K562 (cell line): ENCODE measurements around the gene RDH13. TPM values are rescaled to one million over a fixed set of nuclear protein-coding genes. Genes with fewer than 3 reads are reported as not detected.
A peak's percentile ranks its signal among the peaks of the same experiment; 100 is the strongest.

Experiments
- ASH1L ChIP-seq: fragments of 450-650 bp; IDR thresholded peaks from 2 replicates; pipeline ENCODE4 v1.6.1; 2018; ENCODE audit warnings: borderline replicate concordance, mild to moderate bottlenecking, low read depth; ENCODE audit not compliant: partially characterized antibody
- BCOR ChIP-seq: fragments of 450-650 bp; IDR thresholded peaks from 2 replicates; pipeline ENCODE4 v1.6.1; 2016
- C11orf30 ChIP-seq: fragments of 450-650 bp; IDR thresholded peaks from 2 replicates; pipeline ENCODE4 v1.6.1; 2016; ENCODE audit warnings: low read depth, mild to moderate bottlenecking
- CC2D1A ChIP-seq: fragments of 450-650 bp; IDR thresholded peaks from 2 replicates; pipeline ENCODE4 v1.6.1; 2017; ENCODE audit warnings: mild to moderate bottlenecking
- FOXM1 ChIP-seq, 2 experiments: fragments of 450-650 bp in 1 of 2; sonication (generic) in 1 of 2; formaldehyde crosslinking in 1 of 2; IDR thresholded peaks; 2 replicates each; pipeline versions ENCODE4 v1.6.1 to v1.9.0; 2017 to 2022; ENCODE audit warnings: low read depth in 2 of 2, mild to moderate bottlenecking in 2 of 2, missing genetic modification reagents in 1 of 2, moderate library complexity in 1 of 2
- KLF1 ChIP-seq: fragments of 450-650 bp; IDR thresholded peaks from 2 replicates; pipeline ENCODE4 v1.6.1; 2016; ENCODE audit warnings: missing genetic modification characterization, missing compliant biosample characterization
- MECOM ChIP-seq: fragments of 250-450 bp; sonication (Bioruptor Pico); IDR thresholded peaks from 2 replicates; pipeline ENCODE4 v1.8.0; 2022; ENCODE audit warnings: inconsistent platforms
- PCBP1 ChIP-seq: fragments of 200-400 bp; formaldehyde crosslinking; IDR thresholded peaks from 2 replicates; pipeline ENCODE4 v1.6.1; 2018; ENCODE audit warnings: mild to moderate bottlenecking, low read depth, low read length; ENCODE audit not compliant: poor library complexity, severe bottlenecking
- RNF2 ChIP-seq: sonication (generic); IDR thresholded peaks from 2 replicates; pipeline ENCODE4 v1.6.1; 2016
- RUNX1 ChIP-seq: sonication (generic); IDR thresholded peaks from 2 replicates; pipeline ENCODE4 v1.6.1; 2016; ENCODE audit warnings: antibody characterized with exemption, low read depth
- SRSF3 ChIP-seq: fragments of 200-400 bp; formaldehyde crosslinking; IDR thresholded peaks from 2 replicates; pipeline ENCODE4 v1.6.1; 2016; ENCODE audit warnings: mild to moderate bottlenecking, low read length, moderate library complexity; ENCODE audit not compliant: insufficient read depth
- STAG1 ChIP-seq: sonication (generic); formaldehyde crosslinking; IDR thresholded peaks from 2 replicates; pipeline ENCODE4 v1.5.0; 2020; ENCODE audit warnings: missing genetic modification reagents, borderline replicate concordance
- SUPT5H ChIP-seq: fragments of 450-650 bp; IDR thresholded peaks from 2 replicates; pipeline ENCODE4 v1.6.1; 2016
- TOE1 ChIP-seq, 2 experiments: fragments of 450-650 bp in 1 of 2; sonication (generic) in 1 of 2; formaldehyde crosslinking in 1 of 2; IDR thresholded peaks; 2 replicates each; pipeline versions ENCODE4 v1.7.1 to v1.8.0; 2016 to 2022; ENCODE audit warnings: borderline replicate concordance in 2 of 2, mild to moderate bottlenecking in 2 of 2, antibody characterized with exemption in 1 of 2, inconsistent platforms in 1 of 2, low read depth in 1 of 2, missing genetic modification reagents in 1 of 2, moderate library complexity in 1 of 2
- XRCC5 ChIP-seq: fragments of 200-400 bp; formaldehyde crosslinking; IDR thresholded peaks from 2 replicates; pipeline ENCODE4 v1.6.1; 2017; ENCODE audit warnings: low read depth, mild to moderate bottlenecking, low read length
- ZNF121 ChIP-seq: sonication (generic); formaldehyde crosslinking; conservative IDR thresholded peaks from 2 replicates; pipeline ENCODE4 v1.8.0; 2022; ENCODE audit warnings: missing genetic modification reagents
- ZNF134 ChIP-seq: fragments of 250-450 bp; sonication (Bioruptor Pico); conservative IDR thresholded peaks from 2 replicates; pipeline ENCODE4 v1.4.0; 2020
- ZNF766 ChIP-seq: fragments of 200-800 bp; sonication (Bioruptor generic); conservative IDR thresholded peaks from 2 replicates; pipeline ENCODE4 v1.6.1; 2016; ENCODE audit warnings: missing genetic modification characterization, missing compliant biosample characterization
- ZNF785 ChIP-seq: fragments of 250-450 bp; sonication (Bioruptor Pico); IDR thresholded peaks from 2 replicates; pipeline ENCODE4 v1.4.0; 2020; ENCODE audit warnings: mild to moderate bottlenecking
- polyA plus RNA-seq, 8 experiments: library from polyadenylated mRNA; depleted of rRNA in 4 of 8; stranded (reverse) in 5 of 8; unstranded in 3 of 8; fragments of >200 nt; fragmentation: Nextera tagmentation in 2 of 8; fragmentation: Illumina TruSeq in 1 of 8; extraction: Ambion mirVana in 2 of 8; extraction: Trizol in 1 of 8; gene quantifications; 2 replicates each; pipeline versions ENCODE4 v1.2.1 to v1.2.3, GENCODE V29; 2011 to 2014; ENCODE audit warnings: inconsistent platforms in 1 of 8, missing spikeins in 1 of 8
- total RNA-seq, 7 experiments: library from RNA; depleted of rRNA in 6 of 7; stranded (reverse); fragments of >200 nt in 6 of 7; fragmentation: Illumina TruSeq in 2 of 7; extraction: Trizol in 2 of 7; gene quantifications; 2 replicates each; pipeline versions ENCODE4 v1.2.1 to v1.2.3, GENCODE V29; 2011 to 2021; ENCODE audit warnings: low replicate concordance in 1 of 7
- TF ChIP-seq, protein P1 (sequence below), 2 experiments: IDR thresholded peaks; 2 replicates each; pipeline ENCODE4 v1.6.1; 2011; ENCODE audit warnings: borderline replicate concordance in 1 of 2, control low read depth in 1 of 2, low read depth in 1 of 2, low read length in 1 of 2, mild to moderate bottlenecking in 1 of 2, mixed read lengths in 1 of 2, moderate library complexity in 1 of 2; ENCODE audit not compliant: insufficient read depth in 1 of 2, insufficient read length in 1 of 2, poor library complexity in 1 of 2, severe bottlenecking in 1 of 2; ENCODE audit errors: extremely low read depth in 1 of 2
- TF ChIP-seq, protein P2 (sequence below): fragments of 450-650 bp; IDR thresholded peaks from one replicate; pipeline ENCODE4 v1.6.1; 2018; ENCODE audit warnings: mild to moderate bottlenecking, moderate library complexity; ENCODE audit not compliant: partially characterized antibody
- TF ChIP-seq, protein P3 (sequence below): sonication (generic); formaldehyde crosslinking; IDR thresholded peaks from 2 replicates; pipeline ENCODE4 v1.9.0; 2022; ENCODE audit warnings: mild to moderate bottlenecking, missing genetic modification reagents
- TF ChIP-seq, protein P4 (sequence below), 2 experiments: fragments of 450-650 bp in 1 of 2; IDR thresholded peaks; 2 replicates each; pipeline ENCODE4 v1.6.1; 2011 to 2017; ENCODE audit warnings: low read depth in 2 of 2, antibody characterized with exemption in 1 of 2, borderline replicate concordance in 1 of 2, low read length in 1 of 2, mild to moderate bottlenecking in 1 of 2, mixed read lengths in 1 of 2; ENCODE audit not compliant: control insufficient read depth in 1 of 2

The RDH13 gene
- total and polyA plus RNA-seq, 9 of the 15 experiments (the other 6 are each of a cell fraction or from before 2014, with no cell fraction given) = 7.5 to 70.3 (median 39.5) TPM

DNA sequence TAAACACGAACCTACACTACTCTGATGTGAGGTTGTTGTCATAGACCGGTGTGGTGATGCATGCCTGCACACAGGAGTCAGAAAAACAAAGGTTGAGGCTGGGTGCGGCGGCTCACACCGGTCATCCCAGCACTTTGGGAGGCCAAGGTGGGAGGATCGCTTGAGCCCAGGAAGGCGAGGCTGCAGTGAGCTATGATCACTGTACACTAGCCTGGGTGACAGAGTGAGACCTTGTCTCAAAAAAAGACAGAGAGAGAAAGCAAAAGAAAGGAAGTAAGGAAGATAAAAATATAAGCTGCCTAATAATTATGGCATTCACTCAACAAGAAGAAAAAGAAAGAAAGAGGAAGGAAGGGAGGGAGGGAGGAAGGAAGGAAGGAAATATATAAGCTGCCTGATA is 34.2 kb downstream of the RDH13 start (continued):
- TF ChIP-seq TOE1 (IDR thresholded peaks at IDR 0.05; ENCODE audit: borderline replicate concordance) (no peak), TOE1 (CRISPR knock-in tag; IDR thresholded peaks at IDR 0.05; ENCODE audit: borderline replicate concordance, low read depth) (no peak), C11orf30 (no peak), ZNF121 (CRISPR knock-in tag) (no peak), STAG1 (CRISPR knock-in tag) (no peak), ASH1L (no peak), CC2D1A (0 out of 2 replicates have a peak, but pooled peaks have one; percentile 12), XRCC5 (no peak), ZNF785 (no peak), SUPT5H (peak; percentile 49), SRSF3 (no peak), ZNF134 (CRISPR knock-in tag) (no peak), RNF2 (no peak), MECOM (peak; percentile 22; the same call in 1 of the 2 replicates), ZNF766 (CRISPR knock-in tag) (no peak), BCOR (0 out of 2 replicates have a peak, but pooled peaks have one; percentile 13), RUNX1 (no peak), PCBP1 (no peak), FOXM1 (IDR thresholded peaks at IDR 0.05; ENCODE audit: low read depth) (no peak), FOXM1 (CRISPR knock-in tag; IDR thresholded peaks at IDR 0.05; ENCODE audit: low read depth) (no peak), KLF1 (no peak)
- TF ChIP-seq, protein P1, sequence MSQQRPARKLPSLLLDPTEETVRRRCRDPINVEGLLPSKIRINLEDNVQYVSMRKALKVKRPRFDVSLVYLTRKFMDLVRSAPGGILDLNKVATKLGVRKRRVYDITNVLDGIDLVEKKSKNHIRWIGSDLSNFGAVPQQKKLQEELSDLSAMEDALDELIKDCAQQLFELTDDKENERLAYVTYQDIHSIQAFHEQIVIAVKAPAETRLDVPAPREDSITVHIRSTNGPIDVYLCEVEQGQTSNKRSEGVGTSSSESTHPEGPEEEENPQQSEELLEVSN (IDR thresholded peaks at IDR 0.05; ENCODE audit: borderline replicate concordance in 1 of 2, extremely low read depth in 1 of 2, insufficient read depth in 1 of 2, insufficient read length in 1 of 2, low read depth in 1 of 2, low read length in 1 of 2, poor library complexity in 1 of 2, severe bottlenecking in 1 of 2) = no peak
- TF ChIP-seq, protein P2, sequence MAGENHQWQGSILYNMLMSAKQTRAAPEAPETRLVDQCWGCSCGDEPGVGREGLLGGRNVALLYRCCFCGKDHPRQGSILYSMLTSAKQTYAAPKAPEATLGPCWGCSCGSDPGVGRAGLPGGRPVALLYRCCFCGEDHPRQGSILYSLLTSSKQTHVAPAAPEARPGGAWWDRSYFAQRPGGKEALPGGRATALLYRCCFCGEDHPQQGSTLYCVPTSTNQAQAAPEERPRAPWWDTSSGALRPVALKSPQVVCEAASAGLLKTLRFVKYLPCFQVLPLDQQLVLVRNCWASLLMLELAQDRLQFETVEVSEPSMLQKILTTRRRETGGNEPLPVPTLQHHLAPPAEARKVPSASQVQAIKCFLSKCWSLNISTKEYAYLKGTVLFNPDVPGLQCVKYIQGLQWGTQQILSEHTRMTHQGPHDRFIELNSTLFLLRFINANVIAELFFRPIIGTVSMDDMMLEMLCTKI = no peak
- TF ChIP-seq, protein P3, sequence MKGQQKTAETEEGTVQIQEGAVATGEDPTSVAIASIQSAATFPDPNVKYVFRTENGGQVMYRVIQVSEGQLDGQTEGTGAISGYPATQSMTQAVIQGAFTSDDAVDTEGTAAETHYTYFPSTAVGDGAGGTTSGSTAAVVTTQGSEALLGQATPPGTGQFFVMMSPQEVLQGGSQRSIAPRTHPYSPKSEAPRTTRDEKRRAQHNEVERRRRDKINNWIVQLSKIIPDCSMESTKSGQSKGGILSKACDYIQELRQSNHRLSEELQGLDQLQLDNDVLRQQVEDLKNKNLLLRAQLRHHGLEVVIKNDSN (CRISPR knock-in tag) = no peak
- TF ChIP-seq, protein P4, sequence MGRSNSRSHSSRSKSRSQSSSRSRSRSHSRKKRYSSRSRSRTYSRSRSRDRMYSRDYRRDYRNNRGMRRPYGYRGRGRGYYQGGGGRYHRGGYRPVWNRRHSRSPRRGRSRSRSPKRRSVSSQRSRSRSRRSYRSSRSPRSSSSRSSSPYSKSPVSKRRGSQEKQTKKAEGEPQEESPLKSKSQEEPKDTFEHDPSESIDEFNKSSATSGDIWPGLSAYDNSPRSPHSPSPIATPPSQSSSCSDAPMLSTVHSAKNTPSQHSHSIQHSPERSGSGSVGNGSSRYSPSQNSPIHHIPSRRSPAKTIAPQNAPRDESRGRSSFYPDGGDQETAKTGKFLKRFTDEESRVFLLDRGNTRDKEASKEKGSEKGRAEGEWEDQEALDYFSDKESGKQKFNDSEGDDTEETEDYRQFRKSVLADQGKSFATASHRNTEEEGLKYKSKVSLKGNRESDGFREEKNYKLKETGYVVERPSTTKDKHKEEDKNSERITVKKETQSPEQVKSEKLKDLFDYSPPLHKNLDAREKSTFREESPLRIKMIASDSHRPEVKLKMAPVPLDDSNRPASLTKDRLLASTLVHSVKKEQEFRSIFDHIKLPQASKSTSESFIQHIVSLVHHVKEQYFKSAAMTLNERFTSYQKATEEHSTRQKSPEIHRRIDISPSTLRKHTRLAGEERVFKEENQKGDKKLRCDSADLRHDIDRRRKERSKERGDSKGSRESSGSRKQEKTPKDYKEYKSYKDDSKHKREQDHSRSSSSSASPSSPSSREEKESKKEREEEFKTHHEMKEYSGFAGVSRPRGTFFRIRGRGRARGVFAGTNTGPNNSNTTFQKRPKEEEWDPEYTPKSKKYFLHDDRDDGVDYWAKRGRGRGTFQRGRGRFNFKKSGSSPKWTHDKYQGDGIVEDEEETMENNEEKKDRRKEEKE (IDR thresholded peaks at IDR 0.05; ENCODE audit: borderline replicate concordance in 1 of 2, control insufficient read depth in 1 of 2, low read depth in 2 of 2, low read length in 1 of 2) = 0 out of 4 replicates have a peak, but pooled peaks of 1 of the 2 experiments have one; percentile 19
